Breast epithelium (tissue), 4 donors: ENCODE measurements around the gene PDK1. TPM values are rescaled to one million over a fixed set of nuclear protein-coding genes. Genes with fewer than 3 reads are reported as not detected.

Experiments used
- DNase-seq, 2 donors: peaks; one replicate each; pipeline ENCODE4 v3.0.0-alpha.2; 2019; ENCODE audit warnings: low spot score in 2 of 2
- H3K27ac ChIP-seq, 2 donors: fragments of 200-600 bp; sonication (generic) in 1 of 2; one replicate each; pipeline ENCODE4 v1.5.1; 2016 to 2019; ENCODE audit warnings: mild to moderate bottlenecking in 1 of 2
- H3K27me3 ChIP-seq, 2 donors: fragments of 200-600 bp; sonication (generic) in 1 of 2; one replicate each; pipeline versions ENCODE4 v1.5.1 to v1.6.0; 2017 to 2019; ENCODE audit warnings: control low read depth in 1 of 2, mild to moderate bottlenecking in 1 of 2
- H3K36me3 ChIP-seq: fragments of 200-600 bp; one replicate; pipeline ENCODE4 v1.5.1; 2019
- H3K4me1 ChIP-seq, 2 donors: fragments of 200-600 bp; sonication (generic); one replicate each; pipeline ENCODE4 v1.5.1; 2016 to 2019; ENCODE audit warnings: control low read depth in 1 of 2
- H3K4me3 ChIP-seq, 3 donors: fragments of 200-600 bp; sonication (generic); 1 replicate in 2 of 3; 2 replicates in 1 of 3; pipeline ENCODE4 v1.5.1; 2016 to 2019; ENCODE audit warnings: mild to moderate bottlenecking in 3 of 3, moderate library complexity in 2 of 3
- H3K9me3 ChIP-seq, 2 donors: fragments of 200-600 bp; sonication (generic) in 1 of 2; one replicate each; pipeline ENCODE4 v1.5.1; 2016 to 2019; ENCODE audit warnings: control low read depth in 1 of 2
- POLR2A ChIP-seq: fragments of 450-650 bp; IDR thresholded peaks from one replicate; pipeline ENCODE4 v1.6.1; 2016; ENCODE audit warnings: antibody characterized with exemption, mild to moderate bottlenecking, moderate library complexity
- POLR2AphosphoS5 ChIP-seq, 3 donors: sonication (generic); formaldehyde crosslinking; IDR thresholded peaks; one replicate each; pipeline ENCODE4 v1.6.1; 2017; ENCODE audit warnings: antibody characterized with exemption in 3 of 3
- intact Hi-C: fragments of 100-400 bp; cut with DNase I; formaldehyde crosslinking; loops from one replicate; pipeline ENCODE4 v1.15.1; 2023; ENCODE audit warnings: low total_unique reads
- total RNA-seq, 3 donors: library from RNA; depleted of rRNA; stranded (reverse); fragments of >200 nt; gene quantifications; one replicate each; pipeline ENCODE4 v1.1.0, GENCODE V29; 2016
- TF ChIP-seq, protein P1 (sequence below), 3 donors: fragments of 450-650 bp; IDR thresholded peaks; one replicate each; pipeline ENCODE4 v1.5.1; 2016 to 2017; ENCODE audit warnings: antibody characterized with exemption in 3 of 3, mild to moderate bottlenecking in 3 of 3, moderate library complexity in 3 of 3

Gene PDK1
- total RNA-seq, 3 donors from 2014 or later = 19.0 to 20.0 (median 19.0) TPM

DNA sequence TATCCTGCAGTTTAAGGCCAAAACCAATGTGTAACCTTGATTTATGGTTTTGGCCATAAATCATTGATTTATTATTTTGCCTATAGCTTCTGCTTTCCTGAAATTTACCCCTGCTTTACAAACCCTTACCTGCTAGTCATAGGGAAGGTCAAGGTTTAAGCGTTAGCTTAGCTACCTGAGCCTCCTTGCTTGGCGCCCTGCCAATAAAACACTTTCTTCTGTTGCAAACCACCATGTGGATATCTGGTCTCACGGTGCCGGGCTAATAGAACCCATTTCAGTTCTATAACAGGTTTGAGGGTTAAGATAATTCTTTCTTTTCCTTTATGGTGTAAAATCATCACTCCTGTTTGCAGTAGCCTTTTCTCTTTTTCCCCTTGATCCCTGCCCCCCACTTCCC lies 72.2 kb downstream of the PDK1 start:
- Histone ChIP-seq H3K27ac (no peak overlapping the region), H3K36me3 (no peaks in the 10 kb centered on the region), H3K4me3 (no peak overlapping the region), H3K27me3 (no peaks in the 10 kb centered on the region), H3K4me1 (no peaks in the 10 kb centered on the region), H3K9me3 (no peaks in the 10 kb centered on the region)
- intact Hi-C loops = no loop called here
- TF ChIP-seq POLR2AphosphoS5 (IDR thresholded peaks at IDR 0.05) (no peak), POLR2A (no peak)
- TF ChIP-seq, protein P1, sequence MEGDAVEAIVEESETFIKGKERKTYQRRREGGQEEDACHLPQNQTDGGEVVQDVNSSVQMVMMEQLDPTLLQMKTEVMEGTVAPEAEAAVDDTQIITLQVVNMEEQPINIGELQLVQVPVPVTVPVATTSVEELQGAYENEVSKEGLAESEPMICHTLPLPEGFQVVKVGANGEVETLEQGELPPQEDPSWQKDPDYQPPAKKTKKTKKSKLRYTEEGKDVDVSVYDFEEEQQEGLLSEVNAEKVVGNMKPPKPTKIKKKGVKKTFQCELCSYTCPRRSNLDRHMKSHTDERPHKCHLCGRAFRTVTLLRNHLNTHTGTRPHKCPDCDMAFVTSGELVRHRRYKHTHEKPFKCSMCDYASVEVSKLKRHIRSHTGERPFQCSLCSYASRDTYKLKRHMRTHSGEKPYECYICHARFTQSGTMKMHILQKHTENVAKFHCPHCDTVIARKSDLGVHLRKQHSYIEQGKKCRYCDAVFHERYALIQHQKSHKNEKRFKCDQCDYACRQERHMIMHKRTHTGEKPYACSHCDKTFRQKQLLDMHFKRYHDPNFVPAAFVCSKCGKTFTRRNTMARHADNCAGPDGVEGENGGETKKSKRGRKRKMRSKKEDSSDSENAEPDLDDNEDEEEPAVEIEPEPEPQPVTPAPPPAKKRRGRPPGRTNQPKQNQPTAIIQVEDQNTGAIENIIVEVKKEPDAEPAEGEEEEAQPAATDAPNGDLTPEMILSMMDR (IDR thresholded peaks at IDR 0.05) = no peak
- DNase-seq = no peak

DNA sequence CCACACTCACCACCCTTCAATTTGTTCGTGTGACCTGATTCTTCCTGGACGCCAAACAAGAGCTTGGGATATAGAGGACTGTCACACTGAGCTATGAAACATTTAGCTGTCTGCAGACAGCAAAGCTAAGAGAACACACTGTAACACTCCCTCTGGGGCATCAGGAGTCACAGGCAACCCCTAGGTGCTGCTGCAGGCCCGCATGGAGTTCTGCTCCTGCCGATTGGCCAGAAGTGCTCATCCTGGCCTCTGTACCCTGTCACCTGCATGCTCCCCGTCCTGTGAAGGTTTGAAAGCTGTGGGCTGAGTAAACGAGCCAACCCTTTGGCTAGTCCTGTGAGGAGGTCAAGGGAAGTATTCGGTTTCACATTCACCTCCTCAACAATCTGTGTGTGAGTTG lies 73.7 kb downstream of the PDK1 start:
- Histone ChIP-seq H3K27ac (no peak overlapping the region), H3K4me1 (no peaks in the 10 kb centered on the region), H3K4me3 (no peak overlapping the region), H3K36me3 (no peaks in the 10 kb centered on the region), H3K27me3 (no peaks in the 10 kb centered on the region), H3K9me3 (no peaks in the 10 kb centered on the region)
- TF ChIP-seq POLR2A = no peak
- DNase-seq = no peak
- intact Hi-C loops = no loop called here

DNA sequence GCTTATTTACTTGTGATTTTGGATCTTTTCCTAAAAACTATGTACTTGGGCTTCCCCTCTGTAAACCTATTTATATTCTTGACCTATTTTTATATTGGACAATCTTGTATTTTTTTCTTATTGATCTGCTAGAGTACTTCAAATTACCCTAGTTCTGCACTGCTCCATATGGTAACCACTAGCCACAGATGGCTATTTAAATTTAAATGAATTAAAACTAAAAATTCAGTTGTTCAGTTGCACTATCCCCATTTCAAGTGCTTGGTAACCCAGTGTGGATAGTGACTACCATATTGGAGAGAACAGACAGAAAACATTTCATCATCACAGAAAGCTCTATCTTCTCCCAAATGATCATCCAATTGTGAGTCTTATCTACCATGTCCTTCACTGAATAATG lies 74.3 kb downstream of the PDK1 start:
- no peak overlapping the region for H3K27ac ChIP-seq
- intact Hi-C loops = no loop called here
- no peak overlapping the region for H3K4me3 ChIP-seq
- no peaks in the 10 kb centered on the region for H3K36me3 ChIP-seq
- TF ChIP-seq, protein P1 (IDR thresholded peaks at IDR 0.05) = no peak
- TF ChIP-seq POLR2A = no peak
- no peak for TF ChIP-seq POLR2AphosphoS5 (IDR thresholded peaks at IDR 0.05)
- H3K9me3 ChIP-seq = no peaks in the 10 kb centered on the region
- DNase-seq = no peak
- no peaks in the 10 kb centered on the region for H3K4me1 ChIP-seq
- no peaks in the 10 kb centered on the region for H3K27me3 ChIP-seq

DNA sequence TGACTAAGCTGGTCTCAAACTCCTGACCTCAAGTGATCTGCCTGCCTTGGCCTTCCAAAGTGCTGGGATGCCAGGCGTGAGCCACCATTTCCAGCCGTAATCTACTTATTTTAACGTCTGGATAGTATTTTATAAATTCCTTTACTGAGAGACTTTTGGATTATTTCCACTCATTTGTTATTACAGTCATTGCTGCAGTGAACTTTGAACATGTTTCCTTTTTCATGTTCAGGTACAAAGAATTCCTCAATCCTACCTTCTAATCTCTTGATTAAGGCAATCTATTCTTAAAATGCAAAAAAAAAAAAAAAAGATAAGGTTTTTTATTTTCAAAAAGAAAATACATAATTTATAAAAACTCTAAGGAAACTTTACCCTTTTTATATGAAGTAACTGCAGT lies 78.6 kb downstream of the PDK1 start:
- Histone ChIP-seq H3K9me3 (no peaks in the 10 kb centered on the region), H3K27ac (no peak overlapping the region), H3K4me3 (no peak overlapping the region), H3K36me3 (no peaks in the 10 kb centered on the region), H3K4me1 (no peaks in the 10 kb centered on the region), H3K27me3 (no peaks in the 10 kb centered on the region)
- intact Hi-C loops = no loop called here
- no peak for TF ChIP-seq POLR2A
- TF ChIP-seq POLR2AphosphoS5 (IDR thresholded peaks at IDR 0.05) = no peak
- TF ChIP-seq, protein P1 (IDR thresholded peaks at IDR 0.05) = no peak
- DNase-seq = no peak

DNA sequence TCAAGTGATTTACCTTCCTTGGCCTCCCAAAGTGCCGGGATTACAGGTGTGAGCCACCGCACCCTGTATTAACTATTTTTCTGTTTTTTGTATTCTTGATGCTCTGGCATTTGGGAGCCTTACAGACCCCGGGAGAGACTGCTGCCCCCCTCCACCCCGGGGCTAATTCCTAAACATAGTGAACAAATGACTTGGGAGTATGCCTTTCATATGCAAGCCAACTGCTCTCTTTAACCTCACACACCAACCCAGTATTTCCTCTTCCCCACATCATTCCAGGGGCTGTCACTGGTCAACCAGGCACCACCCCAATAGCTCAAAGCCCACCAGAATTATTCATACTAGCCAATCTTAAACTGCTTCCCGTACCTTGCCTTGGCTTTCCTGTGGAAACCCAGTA lies 79.7 kb downstream of the PDK1 start:
- H3K9me3 ChIP-seq = no peaks in the 10 kb centered on the region
- intact Hi-C loops = no loop called here
- DNase-seq = no peak
- no peaks in the 10 kb centered on the region for H3K27me3 ChIP-seq
- H3K27ac ChIP-seq = no peak overlapping the region
- no peak overlapping the region for H3K4me3 ChIP-seq
- no peaks in the 10 kb centered on the region for H3K4me1 ChIP-seq
- no peak for TF ChIP-seq POLR2AphosphoS5 (IDR thresholded peaks at IDR 0.05)
- no peak for TF ChIP-seq POLR2A
- TF ChIP-seq, protein P1 (IDR thresholded peaks at IDR 0.05) = no peak
- no peaks in the 10 kb centered on the region for H3K36me3 ChIP-seq

DNA sequence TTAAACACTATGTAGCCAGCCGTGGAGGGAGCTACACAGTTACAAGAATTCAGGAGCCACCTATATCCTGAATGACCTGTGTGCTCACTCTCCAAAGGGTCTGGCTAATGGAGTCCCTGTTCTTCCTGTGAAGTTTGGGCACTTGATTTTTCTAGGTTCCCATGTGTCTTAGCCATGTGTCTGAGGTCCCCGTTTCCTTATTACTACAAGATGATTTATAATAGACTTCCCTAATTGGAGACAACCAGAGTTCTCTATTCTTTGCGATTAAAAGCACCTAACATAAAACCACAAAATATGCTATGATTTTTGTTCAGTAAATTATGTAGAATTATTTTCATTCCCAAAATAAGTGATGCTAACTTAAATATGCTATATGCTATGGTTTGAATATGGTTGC lies 83.4 kb downstream of the PDK1 start:
- no peaks in the 10 kb centered on the region for H3K27me3 ChIP-seq
- TF ChIP-seq POLR2A = no peak
- TF ChIP-seq, protein P1 (IDR thresholded peaks at IDR 0.05) = no peak
- TF ChIP-seq POLR2AphosphoS5 (IDR thresholded peaks at IDR 0.05) = no peak
- DNase-seq = no peak
- intact Hi-C loops = no loop called here
- no peaks in the 10 kb centered on the region for H3K36me3 ChIP-seq
- H3K9me3 ChIP-seq = no peaks in the 10 kb centered on the region
- H3K27ac ChIP-seq = no peak overlapping the region
- no peak overlapping the region for H3K4me3 ChIP-seq
- no peaks in the 10 kb centered on the region for H3K4me1 ChIP-seq
